Measurements from ENCODE around the gene PPP2R5C.

DNA sequence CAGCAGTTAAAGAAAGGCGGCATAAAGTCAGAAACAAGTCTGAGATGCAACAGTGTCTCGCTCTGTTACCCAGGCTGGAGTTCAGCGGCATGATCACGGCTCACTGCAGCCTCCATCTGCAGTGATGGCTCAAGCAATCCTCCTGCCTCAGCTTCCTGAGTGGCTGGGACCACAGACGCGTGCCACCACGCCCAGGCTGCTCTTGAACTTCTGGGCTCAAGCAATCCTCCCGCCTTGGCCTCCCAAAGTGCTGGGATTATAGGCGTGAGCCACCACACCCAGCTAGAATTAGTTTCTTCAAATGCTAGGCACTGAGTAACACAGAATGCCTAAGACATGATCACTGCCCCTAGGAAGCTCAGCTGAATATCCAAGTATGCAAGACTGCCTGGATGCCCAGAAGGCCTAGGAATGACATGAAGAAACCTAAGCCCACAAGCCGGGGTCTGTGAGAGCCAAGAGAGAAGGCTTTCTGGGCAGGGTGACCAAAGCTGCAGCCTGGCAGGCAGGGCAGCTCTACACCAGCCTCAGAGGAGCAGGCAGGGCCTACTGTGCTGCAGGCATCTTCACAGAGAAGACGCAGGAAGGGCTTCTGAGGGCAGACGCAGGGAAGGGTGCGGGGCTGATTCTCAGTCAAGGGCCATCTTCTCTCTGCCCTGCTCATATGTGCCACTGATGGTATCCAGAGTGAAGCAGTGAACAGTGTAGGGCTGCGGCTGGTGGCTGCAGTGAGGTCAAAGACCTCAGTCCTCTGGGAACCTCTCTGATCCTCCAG is 4.3 kb upstream of the PPP2R5C start:
- TF ChIP-seq EZH2 (IDR thresholded peaks at IDR 0.05; ENCODE audit: borderline replicate concordance, low read depth, low read length, severe bottlenecking) (no peak), POLR2AphosphoS5 (IDR thresholded peaks at IDR 0.05; ENCODE audit: insufficient read depth, low read depth, low read length) (no peak)
